MM.1S (cell line): ENCODE measurements around the gene LRRK1.

Source experiments
- DNase-seq: peaks from one replicate; pipeline ENCODE4 v3.0.0-alpha.2; 2015
- H2AFZ ChIP-seq: fragments of 300-600 bp; sonication (generic); 2 replicates; pipeline ENCODE4 v1.6.0; 2016; ENCODE audit warnings: antibody characterized with exemption, low read length
- H3F3A ChIP-seq: fragments of 300-600 bp; sonication (generic); 2 replicates; pipeline ENCODE4 v1.6.1; 2016; ENCODE audit warnings: mild to moderate bottlenecking, antibody characterized with exemption, low read length, moderate library complexity, mixed read lengths; ENCODE audit not compliant: insufficient read depth
- H3K27ac ChIP-seq: fragments of 300-600 bp; sonication (generic); 2 replicates; pipeline ENCODE4 v1.5.1; 2016; ENCODE audit warnings: mild to moderate bottlenecking, low read length
- H3K27me3 ChIP-seq: fragments of 300-600 bp; sonication (generic); replicated peaks from 2 replicates; pipeline ENCODE4 v1.6.0; 2016; ENCODE audit warnings: low read length; ENCODE audit not compliant: insufficient read depth
- H3K36me3 ChIP-seq: fragments of 300-600 bp; sonication (generic); replicated peaks from 2 replicates; pipeline ENCODE4 v1.6.1; 2016; ENCODE audit warnings: mild to moderate bottlenecking, low read length, mixed read lengths; ENCODE audit not compliant: insufficient read depth
- H3K4me1 ChIP-seq: fragments of 300-600 bp; sonication (generic); 2 replicates; pipeline ENCODE4 v1.6.1; 2016; ENCODE audit warnings: low read length, mixed read lengths
- H3K4me2 ChIP-seq: fragments of 300-600 bp; sonication (generic); 2 replicates; pipeline ENCODE4 v1.6.0; 2016; ENCODE audit warnings: low read depth, low read length
- H3K4me3 ChIP-seq: fragments of 300-600 bp; sonication (generic); 2 replicates; pipeline ENCODE4 v1.5.1; 2016; ENCODE audit warnings: low read length, mixed read lengths
- H3K79me2 ChIP-seq: fragments of 300-600 bp; sonication (generic); 2 replicates; pipeline ENCODE4 v1.6.1; 2016; ENCODE audit warnings: mixed run types, low read length, mixed read lengths
- H3K9ac ChIP-seq: fragments of 300-600 bp; sonication (generic); 2 replicates; pipeline ENCODE4 v1.6.1; 2016; ENCODE audit warnings: low read length, mixed read lengths
- H3K9me2 ChIP-seq: fragments of 300-600 bp; sonication (generic); replicated peaks from 2 replicates; pipeline ENCODE4 v1.6.1; 2016; ENCODE audit warnings: mild to moderate bottlenecking, low read length, mixed read lengths; ENCODE audit not compliant: insufficient read depth
- H3K9me3 ChIP-seq: fragments of 300-600 bp; sonication (generic); replicated peaks from 2 replicates; pipeline ENCODE4 v1.6.1; 2016; ENCODE audit warnings: mild to moderate bottlenecking, low read length, mixed read lengths; ENCODE audit not compliant: insufficient read depth
- H4K20me1 ChIP-seq: fragments of 300-600 bp; sonication (generic); 2 replicates; pipeline ENCODE4 v1.6.1; 2016; ENCODE audit warnings: mild to moderate bottlenecking, low read length, moderate library complexity, mixed read lengths; ENCODE audit not compliant: insufficient read depth
- EZH2 ChIP-seq: fragments of 300-600 bp; sonication (generic); optimal IDR thresholded peaks from 2 replicates; pipeline ENCODE3; 2017; ENCODE audit warnings: low read depth, mild to moderate bottlenecking, antibody characterized with exemption, low read length, mixed read lengths
- EZH2phosphoT487 ChIP-seq: fragments of 300-600 bp; sonication (generic); IDR thresholded peaks from 2 replicates; pipeline ENCODE4 v1.6.1; 2018; ENCODE audit warnings: antibody characterized with exemption, low read length
- TF ChIP-seq, protein P1 (sequence below): fragments of 300-600 bp; sonication (generic); IDR thresholded peaks from 2 replicates; pipeline ENCODE4 v1.5.1; 2016; ENCODE audit warnings: antibody characterized with exemption, low read length, mixed read lengths

The LRRK1 gene

DNA sequence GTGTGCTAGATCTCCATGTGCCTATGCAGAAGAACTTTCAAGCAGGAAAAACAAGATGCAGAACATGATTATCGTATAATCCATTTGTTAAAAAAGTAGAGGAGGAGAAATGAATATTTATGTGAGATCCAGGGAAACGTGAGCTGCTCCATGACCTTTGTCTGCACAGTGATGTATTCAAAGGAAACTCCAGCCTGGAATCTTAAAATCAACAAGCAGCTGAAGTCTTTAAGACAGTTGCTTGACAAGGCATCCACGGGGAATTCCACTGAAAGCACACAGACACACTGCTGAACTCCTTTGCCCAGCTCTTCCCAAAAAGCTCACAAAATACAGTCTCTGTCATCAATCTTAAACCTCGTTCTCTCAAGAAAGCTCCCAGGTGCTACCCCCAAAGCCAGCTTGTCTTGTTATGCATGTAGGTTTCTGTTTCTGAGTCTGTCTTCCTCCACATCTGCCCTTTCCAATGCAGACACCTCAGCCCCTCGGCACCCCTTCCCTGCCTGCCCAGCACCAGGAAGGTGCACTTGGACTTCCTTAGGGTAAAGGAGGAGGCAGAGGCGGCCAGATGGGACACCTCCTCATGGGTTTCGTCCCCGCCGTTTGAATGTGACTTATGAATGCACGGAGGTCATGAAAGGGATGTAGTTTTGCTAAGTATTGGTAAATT lies 28.7 kb downstream of the LRRK1 start:
- no peak overlapping the region for H3K4me2 ChIP-seq

DNA sequence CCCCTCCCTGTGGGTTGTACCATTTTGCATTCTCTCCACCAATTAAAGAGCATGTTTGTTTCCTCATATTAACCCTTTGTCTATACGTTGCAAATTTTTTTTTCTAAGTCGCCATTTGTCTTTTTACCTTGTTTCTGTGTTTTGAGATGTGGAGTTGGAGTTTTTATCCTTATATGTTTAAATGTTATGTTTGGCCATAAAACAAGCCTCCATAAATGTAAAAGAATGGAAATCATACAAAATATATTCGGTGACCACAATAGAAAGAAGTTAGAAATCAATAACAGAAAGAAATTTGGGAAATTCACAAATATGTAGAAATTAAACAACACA lies 29.2 kb downstream of the LRRK1 start:
- Histone ChIP-seq H3K9me2 (no peaks in the 10 kb centered on the region), H3K4me2 (no peak overlapping the region), H3K9me3 (no peaks in the 10 kb centered on the region), H3K36me3 (no peaks in the 10 kb centered on the region), H3K27me3 (no peaks in the 10 kb centered on the region), H2AFZ (no peak overlapping the region), H3K9ac (no peak overlapping the region), H3K4me3 (no peak overlapping the region), H3K4me1 (no peaks in the 10 kb centered on the region), H3F3A (no peaks in the 10 kb centered on the region), H3K27ac (no peak overlapping the region), H4K20me1 (no peaks in the 10 kb centered on the region), H3K79me2 (peaks cover 16% of the 10 kb centered on the region)
- DNase-seq: no peak
- TF ChIP-seq EZH2phosphoT487: no peak
- no peak for TF ChIP-seq EZH2
- TF ChIP-seq, protein P1, sequence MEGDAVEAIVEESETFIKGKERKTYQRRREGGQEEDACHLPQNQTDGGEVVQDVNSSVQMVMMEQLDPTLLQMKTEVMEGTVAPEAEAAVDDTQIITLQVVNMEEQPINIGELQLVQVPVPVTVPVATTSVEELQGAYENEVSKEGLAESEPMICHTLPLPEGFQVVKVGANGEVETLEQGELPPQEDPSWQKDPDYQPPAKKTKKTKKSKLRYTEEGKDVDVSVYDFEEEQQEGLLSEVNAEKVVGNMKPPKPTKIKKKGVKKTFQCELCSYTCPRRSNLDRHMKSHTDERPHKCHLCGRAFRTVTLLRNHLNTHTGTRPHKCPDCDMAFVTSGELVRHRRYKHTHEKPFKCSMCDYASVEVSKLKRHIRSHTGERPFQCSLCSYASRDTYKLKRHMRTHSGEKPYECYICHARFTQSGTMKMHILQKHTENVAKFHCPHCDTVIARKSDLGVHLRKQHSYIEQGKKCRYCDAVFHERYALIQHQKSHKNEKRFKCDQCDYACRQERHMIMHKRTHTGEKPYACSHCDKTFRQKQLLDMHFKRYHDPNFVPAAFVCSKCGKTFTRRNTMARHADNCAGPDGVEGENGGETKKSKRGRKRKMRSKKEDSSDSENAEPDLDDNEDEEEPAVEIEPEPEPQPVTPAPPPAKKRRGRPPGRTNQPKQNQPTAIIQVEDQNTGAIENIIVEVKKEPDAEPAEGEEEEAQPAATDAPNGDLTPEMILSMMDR: no peak

More for the DNA sequence above, 28.7 kb downstream of the LRRK1 start:
- Histone ChIP-seq H3K9ac (no peak overlapping the region), H3K27me3 (no peaks in the 10 kb centered on the region), H3K79me2 (peaks cover 18% of the 10 kb centered on the region), H3F3A (no peaks in the 10 kb centered on the region), H4K20me1 (no peaks in the 10 kb centered on the region), H3K9me2 (no peaks in the 10 kb centered on the region), H2AFZ (no peak overlapping the region), H3K36me3 (no peaks in the 10 kb centered on the region), H3K4me3 (no peak overlapping the region), H3K27ac (no peak overlapping the region), H3K9me3 (no peaks in the 10 kb centered on the region), H3K4me1 (no peaks in the 10 kb centered on the region)
- TF ChIP-seq, protein P1: no peak
- TF ChIP-seq EZH2 (no peak), EZH2phosphoT487 (no peak)
- no peak for DNase-seq

DNA sequence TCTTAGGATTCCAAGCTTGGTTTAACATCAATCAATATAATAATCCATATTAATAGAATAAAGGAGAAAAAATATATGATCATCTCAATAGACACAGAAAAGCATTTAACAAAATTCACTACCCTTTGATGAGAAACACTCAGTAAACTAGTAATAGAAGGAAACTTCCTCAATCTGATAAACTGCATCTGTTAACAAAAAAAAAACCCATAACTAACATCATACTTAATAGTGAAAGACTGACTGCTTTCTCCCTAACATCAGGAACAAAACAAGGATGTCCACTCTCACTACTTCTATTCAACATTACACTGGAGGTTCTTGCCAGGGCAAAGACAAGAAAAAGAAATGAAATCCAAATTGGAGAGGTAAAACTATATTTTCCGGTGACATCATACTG lies 30.5 kb downstream of the LRRK1 start:
- no peak overlapping the region for H2AFZ ChIP-seq
- H3K4me1 ChIP-seq: no peaks in the 10 kb centered on the region
- H3K9me2 ChIP-seq: no peaks in the 10 kb centered on the region
- no peaks in the 10 kb centered on the region for H3K27me3 ChIP-seq
- H3K79me2 ChIP-seq: peaks cover 23% of the 10 kb centered on the region
- H3K36me3 ChIP-seq: no peaks in the 10 kb centered on the region
- no peak overlapping the region for H3K4me3 ChIP-seq
- H3F3A ChIP-seq: no peaks in the 10 kb centered on the region
- H3K4me2 ChIP-seq: no peak overlapping the region
- no peak overlapping the region for H3K9ac ChIP-seq
- no peaks in the 10 kb centered on the region for H4K20me1 ChIP-seq
- DNase-seq: no peak
- TF ChIP-seq, protein P1: no peak
- no peak for TF ChIP-seq EZH2phosphoT487
- TF ChIP-seq EZH2: no peak
- no peak overlapping the region for H3K27ac ChIP-seq
- H3K9me3 ChIP-seq: no peaks in the 10 kb centered on the region
